ENCODE results near the gene MSL2.
"Not testable (repeated sequence)": the region's sequence is repeated elsewhere in the genome, so short reads cannot be mapped to it uniquely, and the experiment has no call there.

Gene MSL2

DNA sequence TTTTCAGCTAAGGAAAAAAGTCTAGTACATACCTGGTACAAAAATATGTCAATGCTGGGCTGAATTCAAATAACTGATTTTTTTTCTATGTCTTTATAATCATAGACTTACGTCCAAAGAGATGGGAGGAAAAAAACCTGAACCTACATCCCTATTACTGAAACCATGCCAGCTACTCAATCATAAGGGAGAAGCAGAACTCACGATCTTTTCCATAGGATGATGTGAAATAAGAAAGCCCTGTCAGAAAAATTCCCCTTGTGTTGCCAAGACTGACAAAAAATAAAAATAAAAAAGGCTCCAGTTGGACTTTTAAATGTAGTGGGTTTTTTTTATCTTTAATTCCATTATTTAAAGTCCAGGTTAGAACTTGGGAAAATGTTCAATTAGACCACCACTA is 3.3 kb downstream of the MSL2 start:
- H2BK5ac ChIP-seq (ENCODE audit: low read depth, low read length, poor library complexity, severe bottlenecking): no peak overlapping the region
- no peak overlapping the region for H4K91ac ChIP-seq (ENCODE audit: low read length)
- no peak overlapping the region for H3K14ac ChIP-seq (ENCODE audit: low read length in 2 of 2)
- no peaks in the 10 kb centered on the region for H3K27me3 ChIP-seq (ENCODE audit: control insufficient read depth in 1 of 2, insufficient read depth in 1 of 2, low read length in 2 of 2)
- no peak overlapping the region for H3K4ac ChIP-seq (ENCODE audit: low read depth in 1 of 2, low read length in 2 of 2)
- no peak overlapping the region for H2BK15ac ChIP-seq (ENCODE audit: low read depth, poor library complexity, severe bottlenecking)
- no peak overlapping the region for H2BK12ac ChIP-seq (ENCODE audit: low read length in 2 of 2)
- no peak overlapping the region for H4K8ac ChIP-seq (ENCODE audit: low read length)
- H3K9ac ChIP-seq (ENCODE audit: low read length): peak overlapping the region; percentile 98
- H3K23ac ChIP-seq (ENCODE audit: low read length in 2 of 2): no peak overlapping the region
- no peak overlapping the region for H3K18ac ChIP-seq (ENCODE audit: low read depth in 1 of 2, low read length in 2 of 2)
- no peaks in the 10 kb centered on the region for H3K79me1 ChIP-seq (replicated peaks; ENCODE audit: low read length, poor library complexity, severe bottlenecking)
- H3K4me2 ChIP-seq (ENCODE audit: low read length, poor library complexity, severe bottlenecking): no peak overlapping the region
- H3K4me1 ChIP-seq (ENCODE audit: control insufficient read depth, insufficient read depth, low read depth, low read length): peaks cover 12% of the 10 kb centered on the region
- no peak overlapping the region for H2AK5ac ChIP-seq (ENCODE audit: low read length, severe bottlenecking)
- H3K4me3 ChIP-seq (ENCODE audit: insufficient read depth in 1 of 2, low read depth in 1 of 2, low read length in 2 of 2): peak overlapping the region in 1 of 2 experiments; percentile 95
- no peak for DNase-seq
- H2AFZ ChIP-seq (ENCODE audit: low read depth, low read length): no peak overlapping the region
- no peak overlapping the region for H3K27ac ChIP-seq (ENCODE audit: low read length, poor library complexity, severe bottlenecking)
- WGBS: 17% methylated on average over 1 of the region's 2 CpGs
- H3K9me3 ChIP-seq (ENCODE audit: control insufficient read depth, low read length): no peaks in the 10 kb centered on the region
- no peak overlapping the region for H2BK120ac ChIP-seq (ENCODE audit: low read depth, low read length)
- H3K36me3 ChIP-seq (ENCODE audit: control insufficient read depth in 1 of 2, insufficient read depth in 2 of 2, low read depth in 1 of 2, low read length in 2 of 2): no peaks in the 10 kb centered on the region

- Histone ChIP-seq H3K4me1 (ENCODE audit: control insufficient read depth, insufficient read depth, low read depth, low read length) (peaks cover 14% of the 10 kb centered on the region), H3K4me2 (ENCODE audit: low read length, poor library complexity, severe bottlenecking) (peak overlapping the region; percentile 54), H3K4me3 (ENCODE audit: insufficient read depth in 1 of 2, low read depth in 1 of 2, low read length in 2 of 2) (peak overlapping the region in 1 of 2 experiments; percentile 95), H3K9ac (ENCODE audit: low read length) (peak overlapping the region; percentile 98)
- not testable (repeated sequence) for H2BK12ac ChIP-seq (ENCODE audit: low read length in 2 of 2); H3K36me3 ChIP-seq (ENCODE audit: control insufficient read depth in 1 of 2, insufficient read depth in 2 of 2, low read depth in 1 of 2, low read length in 2 of 2); H3K9me3 ChIP-seq (ENCODE audit: control insufficient read depth, low read length); H3K4ac ChIP-seq (ENCODE audit: low read depth in 1 of 2, low read length in 2 of 2); H2AK5ac ChIP-seq (ENCODE audit: low read length, severe bottlenecking); H3K14ac ChIP-seq (ENCODE audit: low read length in 2 of 2); H3K23ac ChIP-seq (ENCODE audit: low read length in 2 of 2); H3K79me1 ChIP-seq (replicated peaks; ENCODE audit: low read length, poor library complexity, severe bottlenecking); H3K18ac ChIP-seq (ENCODE audit: low read depth in 1 of 2, low read length in 2 of 2); H4K8ac ChIP-seq (ENCODE audit: low read length); H4K91ac ChIP-seq (ENCODE audit: low read length); DNase-seq; H3K27me3 ChIP-seq (ENCODE audit: control insufficient read depth in 1 of 2, insufficient read depth in 1 of 2, low read length in 2 of 2); H3K27ac ChIP-seq (ENCODE audit: low read length, poor library complexity, severe bottlenecking); H2BK120ac ChIP-seq (ENCODE audit: low read depth, low read length); H2AFZ ChIP-seq (ENCODE audit: low read depth, low read length); H2BK5ac ChIP-seq (ENCODE audit: low read depth, low read length, poor library complexity, severe bottlenecking); H2BK15ac ChIP-seq (ENCODE audit: low read depth, poor library complexity, severe bottlenecking)
- WGBS: 96% methylated on average over 6 of the region's 6 CpGs
These were observed 3.9 kb downstream of the MSL2 start for GRCh38 chr3:136192195-136192594.

DNA sequence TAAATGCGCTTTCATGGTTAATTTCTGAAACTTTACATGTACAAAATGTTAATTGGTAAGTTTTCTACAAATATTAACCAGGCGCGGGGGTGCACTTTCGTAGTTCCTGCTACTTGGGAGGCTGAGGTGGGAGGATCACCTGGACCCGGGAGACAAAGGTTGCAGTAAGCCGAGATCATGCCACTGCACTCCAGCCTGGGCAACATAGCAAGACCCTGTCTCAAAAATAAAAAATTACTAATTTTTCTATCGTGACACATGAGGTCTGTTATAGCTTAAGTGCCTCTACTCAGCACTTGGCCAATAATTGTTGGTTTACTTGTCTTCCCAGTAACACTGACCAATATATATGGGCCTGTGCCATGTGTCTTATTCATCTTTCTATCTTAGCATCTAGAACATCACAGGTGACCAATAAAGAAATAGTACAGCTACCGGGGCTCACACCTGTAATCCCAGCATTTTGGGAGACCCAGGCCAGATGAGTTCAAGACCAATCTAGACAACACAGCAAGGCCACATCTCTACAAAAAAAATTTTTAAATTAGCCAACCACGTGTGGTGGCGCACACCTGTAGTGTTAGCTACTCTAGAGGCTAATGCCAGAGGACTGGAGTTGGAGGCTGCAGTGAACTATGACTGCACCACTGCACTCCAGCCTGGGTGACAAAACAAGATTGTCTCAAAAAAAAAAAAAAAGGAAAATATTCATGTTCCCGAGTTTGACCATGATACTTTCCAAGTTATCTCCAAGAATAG is 6.1 kb downstream of the MSL2 start:
- H3K4me3 ChIP-seq (ENCODE audit: insufficient read depth in 1 of 2, low read depth in 1 of 2, low read length in 2 of 2): no peak overlapping the region
- no peak overlapping the region for H3K27ac ChIP-seq (ENCODE audit: low read length, poor library complexity, severe bottlenecking)
- H3K23ac ChIP-seq (ENCODE audit: low read length in 2 of 2): no peak overlapping the region
- H3K27me3 ChIP-seq (ENCODE audit: control insufficient read depth in 1 of 2, insufficient read depth in 1 of 2, low read length in 2 of 2): no peaks in the 10 kb centered on the region
- H3K79me1 ChIP-seq (replicated peaks; ENCODE audit: low read length, poor library complexity, severe bottlenecking): no peaks in the 10 kb centered on the region
- no peak overlapping the region for H2BK5ac ChIP-seq (ENCODE audit: low read depth, low read length, poor library complexity, severe bottlenecking)
- no peak overlapping the region for H4K91ac ChIP-seq (ENCODE audit: low read length)
- 99% methylated on average over 9 of the region's 11 CpGs for WGBS
- H3K4me2 ChIP-seq (ENCODE audit: low read length, poor library complexity, severe bottlenecking): no peak overlapping the region
- H3K4ac ChIP-seq (ENCODE audit: low read depth in 1 of 2, low read length in 2 of 2): no peak overlapping the region
- H2BK15ac ChIP-seq (ENCODE audit: low read depth, poor library complexity, severe bottlenecking): no peak overlapping the region
- no peak overlapping the region for H3K18ac ChIP-seq (ENCODE audit: low read depth in 1 of 2, low read length in 2 of 2)
- H2AK5ac ChIP-seq (ENCODE audit: low read length, severe bottlenecking): no peak overlapping the region
- no peaks in the 10 kb centered on the region for H3K36me3 ChIP-seq (ENCODE audit: control insufficient read depth in 1 of 2, insufficient read depth in 2 of 2, low read depth in 1 of 2, low read length in 2 of 2)
- H2BK120ac ChIP-seq (ENCODE audit: low read depth, low read length): no peak overlapping the region
- no peak for DNase-seq
- H2BK12ac ChIP-seq (ENCODE audit: low read length in 2 of 2): no peak overlapping the region
- peaks cover 16% of the 10 kb centered on the region for H3K4me1 ChIP-seq (ENCODE audit: control insufficient read depth, insufficient read depth, low read depth, low read length)
- H3K9me3 ChIP-seq (ENCODE audit: control insufficient read depth, low read length): no peaks in the 10 kb centered on the region
- H4K8ac ChIP-seq (ENCODE audit: low read length): no peak overlapping the region
- H3K9ac ChIP-seq (ENCODE audit: low read length): no peak overlapping the region
- no peak overlapping the region for H3K14ac ChIP-seq (ENCODE audit: low read length in 2 of 2)
- H2AFZ ChIP-seq (ENCODE audit: low read depth, low read length): no peak overlapping the region

- Histone ChIP-seq H2AK5ac (ENCODE audit: low read length, severe bottlenecking) (no peak overlapping the region), H3K14ac (ENCODE audit: low read length in 2 of 2) (no peak overlapping the region), H3K9me3 (ENCODE audit: control insufficient read depth, low read length) (no peaks in the 10 kb centered on the region), H3K36me3 (ENCODE audit: control insufficient read depth in 1 of 2, insufficient read depth in 2 of 2, low read depth in 1 of 2, low read length in 2 of 2) (no peaks in the 10 kb centered on the region), H2BK12ac (ENCODE audit: low read length in 2 of 2) (no peak overlapping the region), H3K79me1 (replicated peaks; ENCODE audit: low read length, poor library complexity, severe bottlenecking) (no peaks in the 10 kb centered on the region), H4K8ac (ENCODE audit: low read length) (no peak overlapping the region), H4K91ac (ENCODE audit: low read length) (no peak overlapping the region), H3K4me3 (ENCODE audit: insufficient read depth in 1 of 2, low read depth in 1 of 2, low read length in 2 of 2) (no peak overlapping the region), H2AFZ (ENCODE audit: low read depth, low read length) (no peak overlapping the region), H3K23ac (ENCODE audit: low read length in 2 of 2) (no peak overlapping the region), H2BK5ac (ENCODE audit: low read depth, low read length, poor library complexity, severe bottlenecking) (no peak overlapping the region), H3K9ac (ENCODE audit: low read length) (no peak overlapping the region), H2BK15ac (ENCODE audit: low read depth, poor library complexity, severe bottlenecking) (no peak overlapping the region), H3K4me1 (ENCODE audit: control insufficient read depth, insufficient read depth, low read depth, low read length) (peaks cover 16% of the 10 kb centered on the region), H3K27ac (ENCODE audit: low read length, poor library complexity, severe bottlenecking) (no peak overlapping the region), H3K4ac (ENCODE audit: low read depth in 1 of 2, low read length in 2 of 2) (no peak overlapping the region), H3K27me3 (ENCODE audit: control insufficient read depth in 1 of 2, insufficient read depth in 1 of 2, low read length in 2 of 2) (no peaks in the 10 kb centered on the region), H2BK120ac (ENCODE audit: low read depth, low read length) (no peak overlapping the region), H3K4me2 (ENCODE audit: low read length, poor library complexity, severe bottlenecking) (no peak overlapping the region), H3K18ac (ENCODE audit: low read depth in 1 of 2, low read length in 2 of 2) (no peak overlapping the region)
- no peak for DNase-seq
- WGBS: 94% methylated on average over 4 of the region's 5 CpGs
These were observed 7.1 kb downstream of the MSL2 start for GRCh38 chr3:136189043-136189442.

Measured in mesenchymal stem cell (in vitro differentiated cells and primary cell).